ENCODE measurements around the gene TP53I13. TPM values are rescaled to one million over a fixed set of nuclear protein-coding genes. Genes with fewer than 3 reads are reported as not detected.

The TP53I13 gene
- total and polyA plus RNA-seq, 2 experiments from 2014 or later = 104 to 105 TPM

- Histone ChIP-seq H3K36me3 (no peaks in the 10 kb centered on the region), H3K9me3 (ENCODE audit: low read depth) (no peaks in the 10 kb centered on the region), H3K4me1 (ENCODE audit: low read depth) (peaks cover 6% of the 10 kb centered on the region), H3K27me3 (peaks cover 7% of the 10 kb centered on the region), H3K4me3 (no peak overlapping the region), H3K27ac (no peak overlapping the region)
- no peak for TF ChIP-seq CTCF (IDR thresholded peaks at IDR 0.05; ENCODE audit: low read depth, low read length)
- no peak for DNase-seq (ENCODE audit: low read depth in 1 of 2, low spot score in 1 of 2)
Observed at GRCh38 chr17:29595943-29596774, 27.7 kb downstream of the TP53I13 start.

GRCh38 chr17:29596811-29597210 is 28.3 kb downstream of the TP53I13 start:
- Histone ChIP-seq H3K9me3 (ENCODE audit: low read depth) (no peaks in the 10 kb centered on the region), H3K4me1 (ENCODE audit: low read depth) (peaks cover 5% of the 10 kb centered on the region), H3K27ac (no peak overlapping the region), H3K4me3 (no peak overlapping the region), H3K36me3 (no peaks in the 10 kb centered on the region), H3K27me3 (peaks cover 7% of the 10 kb centered on the region)
- no peak for TF ChIP-seq CTCF (IDR thresholded peaks at IDR 0.05; ENCODE audit: low read depth, low read length)
- no peak for DNase-seq (ENCODE audit: low read depth in 1 of 2, low spot score in 1 of 2)

- no peaks in the 10 kb centered on the region for H3K9me3 ChIP-seq (ENCODE audit: low read depth)
- no peak for DNase-seq (ENCODE audit: low read depth in 1 of 2, low spot score in 1 of 2)
- H3K4me1 ChIP-seq (ENCODE audit: low read depth) = peaks cover 5% of the 10 kb centered on the region
- no peak overlapping the region for H3K4me3 ChIP-seq
- peaks cover 7% of the 10 kb centered on the region for H3K27me3 ChIP-seq
- no peak for TF ChIP-seq CTCF (IDR thresholded peaks at IDR 0.05; ENCODE audit: low read depth, low read length)
- no peak overlapping the region for H3K27ac ChIP-seq
- no peaks in the 10 kb centered on the region for H3K36me3 ChIP-seq
Observed at GRCh38 chr17:29597361-29598172, 29.1 kb downstream of the TP53I13 start.

GRCh38 chr17:29603109-29603674 is 34.7 kb downstream of the TP53I13 start:
- H3K27me3 ChIP-seq = no peaks in the 10 kb centered on the region
- H3K4me3 ChIP-seq = no peak overlapping the region
- no peak overlapping the region for H3K27ac ChIP-seq
- no peak for TF ChIP-seq CTCF (IDR thresholded peaks at IDR 0.05; ENCODE audit: low read depth, low read length)
- no peaks in the 10 kb centered on the region for H3K4me1 ChIP-seq (ENCODE audit: low read depth)
- H3K36me3 ChIP-seq = no peaks in the 10 kb centered on the region
- no peak for DNase-seq (ENCODE audit: low read depth in 1 of 2, low spot score in 1 of 2)
- H3K9me3 ChIP-seq (ENCODE audit: low read depth) = no peaks in the 10 kb centered on the region

GRCh38 chr17:29607557-29608195 is 39.2 kb downstream of the TP53I13 start:
- Histone ChIP-seq H3K9me3 (ENCODE audit: low read depth) (no peaks in the 10 kb centered on the region), H3K27ac (no peak overlapping the region), H3K4me1 (ENCODE audit: low read depth) (no peaks in the 10 kb centered on the region), H3K4me3 (no peak overlapping the region), H3K36me3 (no peaks in the 10 kb centered on the region), H3K27me3 (no peaks in the 10 kb centered on the region)
- DNase-seq (ENCODE audit: low read depth in 1 of 2, low spot score in 1 of 2) = no peak
- TF ChIP-seq CTCF (IDR thresholded peaks at IDR 0.05; ENCODE audit: low read depth, low read length) = no peak

Data from cardiac muscle cell (in vitro differentiated cells and primary cell).